Peyer's patch (tissue), 4 donors: ENCODE results near the gene MRTFB.

ENCODE experiments used
- CTCF ChIP-seq, 6 experiments: fragments of 450-650 bp in 4 of 6; fragments of 200-600 bp in 2 of 6; sonication (generic) in 1 of 6; IDR thresholded peaks; one replicate each; pipeline ENCODE4 v1.5.1; 2017 to 2019; ENCODE audit warnings: antibody characterized with exemption in 6 of 6, mild to moderate bottlenecking in 3 of 6, moderate library complexity in 1 of 6
- POLR2A ChIP-seq, 2 donors: fragments of 450-650 bp; IDR thresholded peaks; one replicate each; pipeline ENCODE4 v1.5.1; 2017; ENCODE audit warnings: antibody characterized with exemption in 2 of 2, mild to moderate bottlenecking in 2 of 2, moderate library complexity in 2 of 2

- TF ChIP-seq CTCF (IDR thresholded peaks at IDR 0.05) (peak in 5 of 6 experiments; percentile 16 to 66 (median 59)), POLR2A (IDR thresholded peaks at IDR 0.05) (no peak)
Observed at GRCh38 chr16:14202697-14203096, 131.6 kb downstream of the MRTFB start.
